ENCODE data around the gene INMT. TPM values are rescaled to one million over a fixed set of nuclear protein-coding genes. Genes with fewer than 3 reads are reported as not detected.

Gene INMT
- polyA plus RNA-seq, 1 donor (not counting 4 experiments of a cell fraction or from before 2014, with no cell fraction given): not detected

- Histone ChIP-seq H3K79me2 (ENCODE audit: control insufficient read depth, insufficient read depth, low read length) (no peaks in the 10 kb centered on the region), H3K4me1 (ENCODE audit: control insufficient read depth, extremely low read depth, insufficient read depth, low read length) (no peaks in the 10 kb centered on the region), H3K9ac (ENCODE audit: control insufficient read depth, extremely low read depth, insufficient read depth, low read length) (no peak overlapping the region), H3K4me3 (ENCODE audit: control insufficient read depth in 2 of 3, extremely low read depth in 1 of 3, insufficient read depth in 2 of 3, low read depth in 1 of 3, low read length in 3 of 3) (no peak overlapping the region), H3K27ac (ENCODE audit: control insufficient read depth, insufficient read depth, low read length) (no peak overlapping the region), H3K9me1 (ENCODE audit: control insufficient read depth, extremely low read depth, insufficient read depth, low read length) (no peaks in the 10 kb centered on the region), H2AFZ (ENCODE audit: control insufficient read depth, low read length) (no peak overlapping the region), H3K9me3 (ENCODE audit: control insufficient read depth, low read depth, low read length) (no peaks in the 10 kb centered on the region), H3K4me2 (ENCODE audit: control insufficient read depth, extremely low read depth, insufficient read depth, low read depth, low read length) (no peak overlapping the region), H3K27me3 (ENCODE audit: control insufficient read depth, extremely low read depth, insufficient read depth, low read length) (peaks cover 4% of the 10 kb centered on the region), H3K36me3 (ENCODE audit: control insufficient read depth in 2 of 2, extremely low read depth in 1 of 2, insufficient read depth in 2 of 2, low read length in 2 of 2) (no peaks in the 10 kb centered on the region), H4K20me1 (ENCODE audit: control insufficient read depth, extremely low read depth, insufficient read depth, low read length) (no peaks in the 10 kb centered on the region)
- TF ChIP-seq EZH2 (IDR thresholded peaks at IDR 0.05; ENCODE audit: low read length) (no peak), CTCF (optimal IDR thresholded peaks at IDR 0.05 in 1 of 3, IDR thresholded peaks at IDR 0.05 in 1 of 3, conservative IDR thresholded peaks at IDR 0.05 in 1 of 3; ENCODE audit: extremely low read depth in 1 of 3, insufficient read depth in 2 of 3, low read length in 3 of 3) (peak; percentile 19 to 70 (median 27))
- FAIRE-seq: no peak
- DNase-seq (ENCODE audit: low read depth, low spot score): no peak
- dilution Hi-C loops (cut with MboI; ENCODE audit: extremely low pct_ligation_motif_present, low sequenced_read_pairs): loop anchor here (25.0 kb wide), 1 partner anchor 106 kb away; no protein-coding TSS in a partner anchor
Measured at GRCh38 chr7:30743371-30744074, 8.4 kb upstream of the INMT start.

GRCh38 chr7:30744075-30744417 lies 7.9 kb upstream of the INMT start:
- Histone ChIP-seq H3K36me3 (ENCODE audit: control insufficient read depth in 2 of 2, extremely low read depth in 1 of 2, insufficient read depth in 2 of 2, low read length in 2 of 2) (no peaks in the 10 kb centered on the region), H4K20me1 (ENCODE audit: control insufficient read depth, extremely low read depth, insufficient read depth, low read length) (no peaks in the 10 kb centered on the region), H3K9me3 (ENCODE audit: control insufficient read depth, low read depth, low read length) (no peaks in the 10 kb centered on the region), H3K4me1 (ENCODE audit: control insufficient read depth, extremely low read depth, insufficient read depth, low read length) (no peaks in the 10 kb centered on the region), H3K4me2 (ENCODE audit: control insufficient read depth, extremely low read depth, insufficient read depth, low read depth, low read length) (no peak overlapping the region), H3K9ac (ENCODE audit: control insufficient read depth, extremely low read depth, insufficient read depth, low read length) (no peak overlapping the region), H3K27ac (ENCODE audit: control insufficient read depth, insufficient read depth, low read length) (no peak overlapping the region), H3K4me3 (ENCODE audit: control insufficient read depth in 2 of 3, extremely low read depth in 1 of 3, insufficient read depth in 2 of 3, low read depth in 1 of 3, low read length in 3 of 3) (no peak overlapping the region), H3K79me2 (ENCODE audit: control insufficient read depth, insufficient read depth, low read length) (no peaks in the 10 kb centered on the region), H3K9me1 (ENCODE audit: control insufficient read depth, extremely low read depth, insufficient read depth, low read length) (no peaks in the 10 kb centered on the region), H3K27me3 (ENCODE audit: control insufficient read depth, extremely low read depth, insufficient read depth, low read length) (peaks cover 4% of the 10 kb centered on the region), H2AFZ (ENCODE audit: control insufficient read depth, low read length) (no peak overlapping the region)
- FAIRE-seq (no peak), DNase-seq (ENCODE audit: low read depth, low spot score) (no peak)
- TF ChIP-seq CTCF (optimal IDR thresholded peaks at IDR 0.05 in 1 of 3, IDR thresholded peaks at IDR 0.05 in 1 of 3, conservative IDR thresholded peaks at IDR 0.05 in 1 of 3; ENCODE audit: extremely low read depth in 1 of 3, insufficient read depth in 2 of 3, low read length in 3 of 3) (no peak), EZH2 (IDR thresholded peaks at IDR 0.05; ENCODE audit: low read length) (no peak)
- dilution Hi-C loops (cut with MboI; ENCODE audit: extremely low pct_ligation_motif_present, low sequenced_read_pairs): loop anchor here (25.0 kb wide), 1 partner anchor 107 kb away; no protein-coding TSS in a partner anchor

Data from keratinocyte (primary cell).